IPS DF 4.7 (cell line): ENCODE measurements around the gene RASGRP2.

Experiments used
- DNase-seq: peaks from one replicate; pipeline ENCODE4 v3.0.0-alpha.2; 2013; ENCODE audit warnings: low spot score; ENCODE audit errors: extremely low read depth

Gene RASGRP2

GRCh38 chr11:64771861-64772260 is 27.9 kb upstream of the RASGRP2 start:
- no peak for DNase-seq

- DNase-seq, result no peak
These were observed 26.2 kb upstream of the RASGRP2 start for GRCh38 chr11:64770120-64770519.

- no peak for DNase-seq
These were observed 25.3 kb upstream of the RASGRP2 start for GRCh38 chr11:64769283-64769682.

- DNase-seq, result no peak
These were observed 24.4 kb upstream of the RASGRP2 start for GRCh38 chr11:64768300-64768694.

GRCh38 chr11:64767344-64768299 is 23.7 kb upstream of the RASGRP2 start:
- no peak for DNase-seq

GRCh38 chr11:64766881-64767280 is 22.9 kb upstream of the RASGRP2 start:
- DNase-seq, result no peak

- DNase-seq, result no peak
These were observed 22.1 kb upstream of the RASGRP2 start for GRCh38 chr11:64765851-64766665.

GRCh38 chr11:64765291-64765850 is 21.4 kb upstream of the RASGRP2 start:
- no peak for DNase-seq

- no peak for DNase-seq
These were observed 20.8 kb upstream of the RASGRP2 start for GRCh38 chr11:64764753-64765152.

GRCh38 chr11:64764040-64764611 is 20.2 kb upstream of the RASGRP2 start:
- DNase-seq, result no peak

GRCh38 chr11:64763526-64764039 is 19.6 kb upstream of the RASGRP2 start:
- no peak for DNase-seq

GRCh38 chr11:64762674-64763525 is 19.0 kb upstream of the RASGRP2 start:
- DNase-seq, result no peak

- DNase-seq, result no peak
These were observed 18.3 kb upstream of the RASGRP2 start for GRCh38 chr11:64762277-64762673.

- no peak for DNase-seq
These were observed 16.9 kb upstream of the RASGRP2 start for GRCh38 chr11:64760759-64761420.

- DNase-seq, result no peak
These were observed 16.1 kb upstream of the RASGRP2 start, which contains the start of gene PYGM for GRCh38 chr11:64759722-64760719. PYGM (minus strand) TSS chr11:64759974; CDS start chr11:64759898, 76 bp downstream.

- DNase-seq, result no peak
These were observed 15.3 kb upstream of the RASGRP2 start for GRCh38 chr11:64759131-64759721.

GRCh38 chr11:64758330-64759079 is 14.6 kb upstream of the RASGRP2 start:
- no peak for DNase-seq
